Immature natural killer cell (primary cell): ENCODE measurements around the gene HSF4. TPM values are rescaled to one million over a fixed set of nuclear protein-coding genes. Genes with fewer than 3 reads are reported as not detected.
A peak's percentile ranks its signal among the peaks of the same experiment; 100 is the strongest.

Experiments used
- DNase-seq, 3 donors: peaks; one replicate each; pipeline ENCODE4 v3.0.0; 2022; ENCODE audit warnings: mixed read lengths in 1 of 3
- H3K27ac Mint-ChIP-seq, 6 donors: one replicate each; pipeline ENCODE4 v1.8.0; 2020; ENCODE audit warnings: mixed read lengths in 6 of 6, mild to moderate bottlenecking in 5 of 6, inconsistent platforms in 4 of 6, moderate library complexity in 3 of 6
- H3K27me3 Mint-ChIP-seq, 3 donors: one replicate each; pipeline ENCODE4 v1.8.0; 2020 to 2021; ENCODE audit warnings: low read depth in 3 of 3, mild to moderate bottlenecking in 3 of 3, mixed read lengths in 3 of 3, moderate library complexity in 3 of 3, inconsistent platforms in 1 of 3
- H3K36me3 Mint-ChIP-seq, 3 donors: one replicate each; pipeline ENCODE4 v1.8.0; 2020; ENCODE audit warnings: mixed read lengths in 3 of 3, inconsistent platforms in 2 of 3, mild to moderate bottlenecking in 2 of 3
- H3K4me1 Mint-ChIP-seq, 2 donors: one replicate each; pipeline ENCODE4 v1.8.0; 2020; ENCODE audit warnings: inconsistent platforms in 2 of 2, mild to moderate bottlenecking in 2 of 2, mixed read lengths in 2 of 2, moderate library complexity in 1 of 2
- H3K4me3 Mint-ChIP-seq, 5 donors: one replicate each; pipeline ENCODE4 v1.8.0; 2020; ENCODE audit warnings: mild to moderate bottlenecking in 5 of 5, mixed read lengths in 5 of 5, inconsistent platforms in 3 of 5, moderate library complexity in 3 of 5
- H3K9me3 Mint-ChIP-seq, 6 donors: one replicate each; pipeline ENCODE4 v1.8.0; 2020; ENCODE audit warnings: mild to moderate bottlenecking in 6 of 6, mixed read lengths in 6 of 6, inconsistent platforms in 4 of 6, moderate library complexity in 3 of 6
- polyA plus RNA-seq, 3 donors: library from polyadenylated mRNA; unstranded; fragments of 300-500 nt; fragmentation: Illumina TruSeq; gene quantifications; one replicate each; pipeline ENCODE4 v1.2.3, GENCODE V29; 2021

Gene HSF4
- polyA plus RNA-seq, 3 donors from 2014 or later, result not detected

DNA sequence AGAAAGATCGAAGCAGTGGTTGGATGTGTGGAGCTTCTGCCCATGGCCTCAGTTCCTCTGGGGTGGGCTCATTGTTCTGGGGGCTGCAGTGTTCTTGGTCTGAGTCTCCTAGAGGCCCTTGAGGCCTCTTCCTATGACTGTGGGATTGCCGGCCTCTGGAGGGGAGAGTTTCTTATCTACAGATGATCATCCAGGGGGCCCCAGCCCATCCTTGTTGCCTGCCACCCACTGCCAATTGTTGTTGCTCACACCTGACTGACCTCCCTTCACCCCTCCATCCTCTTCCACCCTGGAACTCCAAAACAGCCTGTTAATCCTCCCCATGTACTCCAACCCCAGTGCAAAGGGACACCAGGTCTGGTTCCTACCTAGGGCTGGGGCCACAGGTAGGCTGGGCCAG lies 19.6 kb upstream of the HSF4 start:
- no peak for DNase-seq
- peaks cover 1 to 10% (median 6%) of the 10 kb centered on the region in 3 donors for H3K27me3 Mint-ChIP-seq
- peaks cover 24 to 56% (median 33%) of the 10 kb centered on the region in 3 donors for H3K36me3 Mint-ChIP-seq
- H3K4me3 Mint-ChIP-seq, result no peak overlapping the region
- no peaks in the 10 kb centered on the region for H3K9me3 Mint-ChIP-seq
- no peak overlapping the region for H3K27ac Mint-ChIP-seq
- H3K4me1 Mint-ChIP-seq, result peaks cover 0 to 2% of the 10 kb centered on the region in 2 donors

DNA sequence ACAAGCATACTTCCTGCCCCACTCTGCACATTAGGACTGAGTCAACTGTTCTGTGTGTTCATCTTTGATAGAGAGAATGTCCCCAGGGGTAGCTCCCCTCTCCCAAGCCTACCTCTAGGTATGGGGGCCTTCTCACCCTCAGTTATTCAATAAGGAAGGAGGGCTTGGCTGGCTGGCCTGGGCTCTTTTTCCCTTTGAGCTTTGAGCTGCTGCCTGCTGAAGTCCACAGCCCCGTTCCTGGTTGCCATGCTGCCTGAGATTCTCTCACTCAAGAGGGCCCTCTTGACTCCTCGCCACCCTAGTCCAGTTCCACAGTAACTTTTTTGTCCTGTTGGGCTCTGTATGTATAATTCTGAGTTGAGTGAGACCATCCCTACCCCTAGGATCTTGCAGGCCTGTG lies 18.8 kb upstream of the HSF4 start:
- Mint-ChIP-seq H3K4me3 (no peak overlapping the region), H3K9me3 (no peaks in the 10 kb centered on the region), H3K27ac (no peak overlapping the region), H3K36me3 (peaks cover 24 to 48% (median 25%) of the 10 kb centered on the region in 3 donors), H3K27me3 (peaks cover 1 to 10% (median 6%) of the 10 kb centered on the region in 3 donors), H3K4me1 (peaks cover 0 to 2% of the 10 kb centered on the region in 2 donors)
- DNase-seq, result no peak

DNA sequence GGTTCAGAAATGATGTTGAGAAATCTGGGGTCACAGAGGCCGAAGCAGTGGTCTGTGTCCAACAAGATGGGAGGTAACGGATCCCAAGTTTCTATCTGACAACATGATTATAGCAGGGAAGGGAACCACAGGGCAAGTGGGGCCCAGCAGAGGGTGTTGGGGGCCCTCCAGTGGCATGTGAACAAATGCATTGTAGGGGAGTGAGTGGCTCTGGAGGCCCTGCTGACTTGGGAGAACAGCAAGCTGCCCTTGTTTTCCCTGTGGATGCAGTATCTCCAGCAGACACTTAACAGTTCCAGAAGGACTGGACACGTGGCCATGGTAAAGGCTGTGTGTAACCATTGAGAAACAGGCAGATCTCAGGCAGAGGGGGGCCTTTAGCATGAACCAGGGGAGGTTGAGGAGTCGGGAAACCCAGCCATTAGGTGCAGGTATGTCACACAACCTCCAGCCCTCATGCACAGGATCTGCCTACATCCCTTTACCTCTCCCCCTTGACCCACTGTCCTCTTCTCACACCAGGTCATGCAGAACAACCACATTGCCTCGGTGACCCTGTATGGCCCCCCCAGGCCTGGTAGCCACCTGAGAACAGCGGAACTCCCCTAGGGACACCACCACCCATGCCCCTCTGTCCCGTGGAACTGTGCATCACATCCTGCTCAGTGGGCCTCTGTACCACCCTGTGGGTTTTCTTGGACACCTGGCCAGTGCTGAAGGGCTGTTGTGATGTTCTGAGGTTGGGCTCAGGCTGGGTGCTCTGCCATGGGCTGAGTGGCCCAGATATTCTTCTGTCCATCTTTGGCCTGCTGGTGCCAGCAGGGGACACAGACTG lies 17.8 kb upstream of the HSF4 start:
- no peak for DNase-seq
- peaks cover 20 to 43% (median 21%) of the 10 kb centered on the region in 3 donors for H3K36me3 Mint-ChIP-seq
- H3K4me3 Mint-ChIP-seq, result no peak overlapping the region
- no peak overlapping the region for H3K27ac Mint-ChIP-seq
- no peaks in the 10 kb centered on the region for H3K9me3 Mint-ChIP-seq
- H3K4me1 Mint-ChIP-seq, result peaks cover 0 to 5% of the 10 kb centered on the region in 2 donors
- H3K27me3 Mint-ChIP-seq, result peaks cover 1 to 12% (median 7%) of the 10 kb centered on the region in 3 donors

DNA sequence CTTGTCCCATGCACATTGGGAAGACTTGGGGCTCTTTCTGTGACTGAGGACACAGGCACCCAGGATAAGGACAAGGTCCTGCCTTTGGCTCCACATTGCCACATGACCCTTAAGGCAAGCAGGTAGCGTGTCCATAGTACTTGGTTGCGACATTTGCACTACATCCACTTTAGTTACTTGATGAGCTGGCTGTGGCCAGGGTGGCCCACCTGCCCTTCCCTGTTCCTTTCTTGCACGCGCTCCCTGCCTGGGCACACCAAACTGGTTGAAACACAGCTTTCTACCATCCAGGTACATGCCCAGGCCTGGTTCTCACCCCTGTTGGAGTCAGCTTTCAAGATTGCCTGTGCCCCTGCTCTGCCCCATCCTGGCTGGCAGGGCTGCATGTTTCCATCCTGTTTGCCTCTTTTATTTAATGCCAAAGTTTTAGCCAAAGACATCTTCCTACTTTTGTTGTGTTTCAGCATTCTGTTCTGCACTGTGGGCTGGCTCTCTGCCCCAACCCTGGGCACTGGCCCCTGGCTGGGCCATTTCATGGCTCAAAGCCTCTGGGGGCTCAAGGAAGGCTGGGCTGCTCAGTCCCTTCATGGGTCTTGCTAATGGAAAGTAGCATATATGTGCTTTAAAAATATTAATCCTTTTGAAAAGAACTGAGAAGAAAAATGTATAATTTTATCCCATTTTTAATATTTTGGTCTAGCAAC lies 17.0 kb upstream of the HSF4 start:
- no peak overlapping the region for H3K4me3 Mint-ChIP-seq
- H3K9me3 Mint-ChIP-seq, result no peaks in the 10 kb centered on the region
- peaks cover 20 to 38% (median 21%) of the 10 kb centered on the region in 3 donors for H3K36me3 Mint-ChIP-seq
- peaks cover 0 to 6% of the 10 kb centered on the region in 2 donors for H3K4me1 Mint-ChIP-seq
- H3K27ac Mint-ChIP-seq, result peak overlapping the region in 1 of 6 donors; percentile 17
- peaks cover 1 to 12% (median 9%) of the 10 kb centered on the region in 3 donors for H3K27me3 Mint-ChIP-seq
- no peak for DNase-seq

DNA sequence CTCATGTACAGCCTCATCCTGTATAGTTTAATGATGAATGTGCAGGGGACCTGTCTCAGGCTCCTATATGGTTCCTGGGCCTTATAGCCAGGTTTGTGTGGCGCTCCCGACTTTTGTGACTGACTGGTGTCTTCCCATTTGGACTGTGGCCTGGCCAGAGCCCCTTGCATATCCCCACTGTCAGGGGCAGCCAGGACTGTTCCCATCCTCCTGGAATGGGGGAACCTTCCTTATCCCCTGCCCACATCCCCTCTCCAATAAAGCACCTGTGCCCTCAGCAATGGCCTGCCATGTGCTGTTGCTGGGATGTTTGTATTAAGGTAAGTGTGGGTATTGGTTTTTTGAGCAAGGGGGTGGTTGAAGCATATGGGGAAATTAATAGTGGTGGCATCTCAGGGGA lies 16.3 kb upstream of the HSF4 start:
- Mint-ChIP-seq H3K4me3 (no peak overlapping the region), H3K27me3 (peaks cover 1 to 12% (median 9%) of the 10 kb centered on the region in 3 donors), H3K27ac (peak overlapping the region in 1 of 6 donors; percentile 23), H3K9me3 (no peaks in the 10 kb centered on the region), H3K4me1 (peaks cover 0 to 7% of the 10 kb centered on the region in 2 donors), H3K36me3 (peaks cover 20 to 38% (median 21%) of the 10 kb centered on the region in 3 donors)
- DNase-seq, result no peak

DNA sequence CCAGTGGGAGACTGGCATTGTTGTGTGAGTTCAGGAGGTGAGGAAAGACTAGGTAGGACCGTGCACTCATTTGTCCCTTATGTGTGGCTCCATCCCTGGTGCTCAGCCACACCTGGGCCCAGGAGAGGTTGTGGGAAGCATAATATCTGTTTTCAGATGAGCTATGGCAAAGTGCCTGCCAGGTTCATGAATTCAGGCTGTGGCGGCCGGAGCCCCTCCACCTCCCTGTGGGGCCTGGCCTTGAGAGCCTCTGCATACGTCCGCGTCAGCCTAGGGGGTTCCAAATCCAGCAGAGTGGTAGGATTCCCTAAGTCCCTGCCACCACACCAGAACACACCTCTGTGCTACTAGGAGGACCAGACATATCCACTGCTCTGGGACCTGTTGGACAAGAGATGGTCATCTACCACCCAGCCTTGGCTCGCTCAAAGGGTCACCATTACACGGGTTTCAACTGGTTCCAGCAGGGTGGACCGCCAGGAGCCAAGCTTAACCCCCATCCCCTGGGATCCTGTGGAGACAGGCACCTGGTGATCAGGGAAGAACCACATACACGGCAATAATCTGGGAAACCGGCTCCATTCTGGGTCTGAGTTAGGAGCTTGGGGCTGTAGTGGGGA lies 15.8 kb upstream of the HSF4 start:
- Mint-ChIP-seq H3K27ac (no peak overlapping the region), H3K4me3 (no peak overlapping the region), H3K4me1 (peaks cover 0 to 7% of the 10 kb centered on the region in 2 donors), H3K36me3 (peaks cover 16 to 34% (median 21%) of the 10 kb centered on the region in 3 donors), H3K27me3 (peaks cover 1 to 12% (median 9%) of the 10 kb centered on the region in 3 donors), H3K9me3 (no peaks in the 10 kb centered on the region)
- DNase-seq, result no peak

DNA sequence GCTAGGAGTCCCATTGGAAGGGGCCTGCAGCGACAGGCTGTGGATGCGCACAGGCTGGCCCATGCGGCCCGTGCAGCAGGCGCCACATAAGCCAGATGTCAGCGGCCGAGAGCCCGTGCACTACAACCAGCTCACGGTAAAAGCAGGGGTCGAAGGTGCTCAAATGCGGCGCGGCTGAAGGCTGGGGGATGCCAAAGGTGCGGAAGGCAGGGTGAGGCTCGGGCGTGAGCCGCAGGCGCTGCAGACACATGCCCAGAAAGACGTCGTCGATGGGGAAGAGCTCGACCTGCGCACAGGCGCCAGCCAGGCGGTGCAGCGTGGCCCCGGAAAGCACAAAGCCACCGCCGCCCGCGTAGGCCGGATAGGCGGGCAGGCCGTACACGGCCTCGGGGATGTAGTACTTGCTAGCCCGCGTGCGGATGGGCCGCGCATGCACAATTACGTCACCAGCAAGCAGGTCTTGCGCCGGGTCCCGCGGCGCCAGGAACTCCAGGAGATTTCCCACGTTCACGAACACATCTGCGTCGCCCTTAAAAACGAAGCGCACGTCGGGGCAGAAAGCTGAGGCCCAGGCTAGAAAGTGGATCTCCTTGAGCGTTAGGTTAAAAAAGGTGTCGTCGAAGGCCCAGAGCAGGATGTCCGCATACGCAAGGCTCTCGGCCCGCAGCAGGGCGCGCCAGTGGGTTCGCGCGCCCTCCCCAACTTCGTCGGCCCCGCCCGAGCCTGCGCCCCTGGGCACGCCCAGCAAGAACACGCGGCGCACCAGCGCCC lies 15.1 kb upstream of the HSF4 start:
- peaks cover 0 to 7% of the 10 kb centered on the region in 2 donors for H3K4me1 Mint-ChIP-seq
- peak overlapping the region in 1 of 5 donors; percentile 18 for H3K4me3 Mint-ChIP-seq
- no peak overlapping the region for H3K27ac Mint-ChIP-seq
- no peak for DNase-seq
- no peaks in the 10 kb centered on the region for H3K9me3 Mint-ChIP-seq
- H3K36me3 Mint-ChIP-seq, result peaks cover 16 to 29% (median 18%) of the 10 kb centered on the region in 3 donors
- H3K27me3 Mint-ChIP-seq, result peaks cover 1 to 12% (median 7%) of the 10 kb centered on the region in 3 donors

DNA sequence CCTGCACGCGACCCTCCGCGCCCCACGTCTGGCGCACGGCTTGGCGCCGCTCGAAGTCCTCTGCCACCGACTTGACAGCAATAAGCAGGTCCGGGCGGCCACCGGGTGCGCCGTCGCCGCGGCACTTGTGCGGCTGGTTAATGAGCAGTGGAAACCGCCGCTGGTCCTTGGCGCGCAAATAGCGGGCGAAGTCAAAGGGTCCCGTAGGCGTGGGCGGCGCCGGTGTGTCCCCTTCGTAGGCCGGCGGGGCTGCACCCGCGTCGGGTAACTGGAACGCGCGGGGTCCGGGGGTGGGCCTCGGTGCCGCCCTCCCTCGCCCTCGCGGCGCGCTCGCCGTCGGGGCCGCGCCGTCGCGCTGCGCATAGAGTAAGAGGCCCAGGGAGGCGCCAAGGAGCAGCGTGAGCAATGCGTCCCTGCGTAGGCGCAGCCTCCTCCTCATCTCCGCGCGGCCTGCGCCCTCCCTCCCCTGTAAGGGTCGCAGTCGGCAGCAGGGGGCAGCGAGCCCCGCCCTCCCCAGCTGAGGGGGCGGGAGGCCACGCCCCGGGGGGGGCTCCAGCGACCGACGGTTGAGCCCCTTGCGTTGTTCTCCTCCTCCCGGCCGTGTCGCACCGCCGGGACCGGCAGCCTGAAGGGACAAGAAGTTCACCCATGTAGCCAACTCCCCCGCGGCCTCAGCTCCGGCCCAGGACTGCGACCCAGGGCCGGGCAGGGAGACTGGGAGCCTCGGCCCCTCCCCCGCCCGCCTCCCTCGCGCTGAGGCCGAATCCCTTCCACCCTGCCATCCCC lies 14.3 kb upstream of the HSF4 start:
- Mint-ChIP-seq H3K4me3 (no peak overlapping the region), H3K4me1 (peaks cover 0 to 8% of the 10 kb centered on the region in 2 donors), H3K36me3 (peaks cover 14 to 21% (median 16%) of the 10 kb centered on the region in 3 donors), H3K9me3 (no peaks in the 10 kb centered on the region), H3K27ac (no peak overlapping the region), H3K27me3 (peaks cover 1 to 12% (median 10%) of the 10 kb centered on the region in 3 donors)
- no peak for DNase-seq

DNA sequence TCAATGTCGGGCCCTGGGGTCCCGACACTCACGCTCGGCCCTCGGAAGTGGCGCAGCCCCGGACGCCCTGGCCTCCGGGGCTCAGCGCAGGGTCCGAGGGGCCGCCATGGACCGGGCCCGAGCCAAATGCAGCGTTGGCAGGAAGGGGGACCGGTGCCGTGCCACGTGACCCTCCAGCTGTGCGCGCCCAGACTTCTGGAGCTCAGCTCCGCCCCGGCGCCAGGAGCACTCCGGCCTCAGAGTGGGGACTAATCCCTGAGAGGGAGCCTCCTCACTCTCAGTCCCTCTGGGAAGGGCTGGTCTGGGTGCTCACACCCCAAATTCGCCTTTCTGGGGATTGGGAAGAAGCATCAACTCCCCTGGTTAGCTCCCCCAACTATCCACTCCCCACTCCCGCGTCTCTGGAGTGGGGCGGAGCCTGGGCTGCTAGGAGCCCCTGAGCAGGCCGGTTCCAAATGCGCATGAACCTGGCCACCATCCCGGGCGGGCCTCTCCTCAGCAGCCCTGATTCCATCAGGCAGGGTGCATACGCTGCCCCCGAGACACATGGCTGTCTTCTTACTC lies 13.6 kb upstream of the HSF4 start, which contains the start of gene B3GNT9:
Gene B3GNT9, minus strand, starts transcription at position 166 of the 564 bp plus-strand sequence. CDS start 513 bp downstream, outside the sequence.
- peaks cover 11 to 21% (median 16%) of the 10 kb centered on the region in 3 donors for H3K36me3 Mint-ChIP-seq
- no peak for DNase-seq
- no peak within 1 kb of the TSS for H3K27ac Mint-ChIP-seq
- H3K4me3 Mint-ChIP-seq, result peak within 1 kb of the TSS; percentile 21 to 59 (median 42)
- H3K27me3 Mint-ChIP-seq, result peaks cover 1 to 12% (median 10%) of the 10 kb centered on the region in 3 donors
- H3K9me3 Mint-ChIP-seq, result no peaks in the 10 kb centered on the region
- H3K4me1 Mint-ChIP-seq, result peaks cover 0 to 9% of the 10 kb centered on the region in 2 donors

DNA sequence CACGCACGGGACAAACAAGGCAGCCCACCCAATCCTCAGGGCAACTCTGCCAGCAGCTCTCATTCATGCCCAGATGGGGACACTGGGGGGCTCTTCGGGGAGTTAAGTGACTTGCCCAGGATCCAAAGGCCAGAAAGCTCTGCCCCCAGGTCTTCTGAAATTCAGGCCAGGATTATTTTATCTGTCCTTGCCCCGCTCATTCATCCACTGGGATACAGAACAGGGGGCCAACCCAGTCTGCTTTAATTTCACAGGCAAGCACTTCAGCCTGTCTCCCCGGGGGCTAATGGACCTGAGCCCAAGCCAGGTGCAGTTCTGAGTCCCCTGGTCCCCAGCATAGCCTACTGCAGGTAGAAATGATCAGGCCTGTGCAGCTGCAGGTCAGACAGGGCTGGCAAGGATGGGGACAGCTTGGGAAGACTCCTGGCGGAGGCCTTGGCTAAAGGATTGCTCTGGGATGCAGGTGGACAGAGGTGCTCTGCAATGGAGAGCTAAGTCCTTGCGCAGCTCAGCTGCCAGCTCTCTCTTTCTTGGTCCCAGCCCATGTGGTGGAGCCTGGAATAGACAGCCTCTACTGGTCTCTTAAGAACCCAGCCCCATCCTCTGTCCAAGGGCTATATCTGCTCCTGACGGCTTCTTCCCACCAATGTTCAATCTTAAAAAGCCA lies 13.0 kb upstream of the HSF4 start:
- DNase-seq, result no peak
- no peaks in the 10 kb centered on the region for H3K9me3 Mint-ChIP-seq
- peaks cover 0 to 12% of the 10 kb centered on the region in 2 donors for H3K4me1 Mint-ChIP-seq
- no peak overlapping the region for H3K27ac Mint-ChIP-seq
- peaks cover 1 to 12% (median 10%) of the 10 kb centered on the region in 3 donors for H3K27me3 Mint-ChIP-seq
- H3K4me3 Mint-ChIP-seq, result peak overlapping the region; percentile 21 to 59 (median 42)
- H3K36me3 Mint-ChIP-seq, result peaks cover 9 to 17% (median 12%) of the 10 kb centered on the region in 3 donors

DNA sequence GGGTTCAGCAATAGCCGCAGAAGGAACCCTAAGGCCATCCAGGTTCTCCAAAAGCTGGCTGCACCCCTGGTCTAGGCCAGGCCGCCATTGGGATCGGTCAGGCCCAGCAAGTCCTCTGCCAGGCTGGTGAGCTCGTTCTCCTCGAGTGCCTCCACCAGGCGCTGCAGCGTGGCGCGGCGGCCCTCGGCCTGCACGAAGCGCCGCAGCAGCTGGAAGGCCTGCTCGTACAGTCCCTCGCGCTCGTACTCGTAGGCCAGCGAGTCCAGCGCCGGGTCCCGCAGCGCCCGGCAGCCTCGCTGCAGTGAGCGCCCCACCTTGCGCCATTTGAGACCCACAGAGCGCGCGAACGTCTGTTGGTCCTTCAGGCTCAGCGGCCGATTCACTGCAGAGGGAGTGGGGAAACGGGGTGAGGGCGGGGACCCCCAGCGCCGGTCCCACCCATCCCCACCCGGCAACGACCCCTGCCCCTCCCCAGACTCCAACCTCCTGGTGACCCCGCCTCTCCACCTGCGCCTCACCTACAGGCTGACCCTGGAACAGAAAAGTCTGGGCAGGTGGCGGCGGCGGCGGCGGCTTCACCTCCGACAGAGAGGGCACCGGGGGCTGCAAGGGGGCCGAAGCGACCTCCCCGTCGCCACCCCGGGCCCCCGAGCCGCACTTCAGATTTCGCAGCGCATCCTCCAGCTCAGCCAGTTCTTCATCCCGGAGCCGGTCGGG lies 9.8 kb upstream of the HSF4 start:
- Mint-ChIP-seq H3K36me3 (no peaks in the 10 kb centered on the region), H3K27me3 (peaks cover 2 to 7% (median 2%) of the 10 kb centered on the region in 3 donors), H3K4me3 (peak overlapping the region in 1 of 5 donors; percentile 72), H3K9me3 (no peaks in the 10 kb centered on the region), H3K4me1 (peaks cover 20 to 27% of the 10 kb centered on the region in 2 donors), H3K27ac (no peak overlapping the region)
- DNase-seq, result no peak
